T-helper 9 cell (primary cell): Measurements from ENCODE around the gene DUSP2.
"Not testable (repeated sequence)": the region's sequence is repeated elsewhere in the genome, so short reads cannot be mapped to it uniquely, and the experiment has no call there.

Source experiments
- DNase-seq: peaks from one replicate; pipeline ENCODE4 v3.0.0-alpha.2; 2020

DUSP2 gene

GRCh38 chr2:96161898-96162297, 16.7 kb upstream of the DUSP2 start:
- no peak for DNase-seq

DNA sequence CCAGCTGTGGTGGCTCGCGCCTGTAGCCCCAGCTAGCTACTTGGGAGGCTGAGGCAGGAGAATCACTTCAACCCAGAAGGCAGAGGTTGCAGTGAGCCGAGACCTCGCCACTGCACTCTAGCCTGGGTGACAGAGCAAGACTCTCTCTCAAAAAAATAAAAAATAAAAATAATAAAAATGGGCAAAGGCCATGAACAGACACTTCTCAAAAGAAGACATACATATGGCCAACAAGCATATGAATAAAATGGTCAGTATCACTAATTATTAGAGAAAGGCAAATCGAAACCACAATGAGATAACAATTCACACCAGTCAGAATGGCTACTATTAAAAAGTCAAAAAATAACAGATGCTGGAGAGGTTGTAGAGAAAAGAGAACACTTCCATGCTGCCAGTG, 15.1 kb upstream of the DUSP2 start:
- not testable (repeated sequence) for DNase-seq

GRCh38 chr2:96159084-96159830, 14.0 kb upstream of the DUSP2 start:
- DNase-seq: no peak

DNA sequence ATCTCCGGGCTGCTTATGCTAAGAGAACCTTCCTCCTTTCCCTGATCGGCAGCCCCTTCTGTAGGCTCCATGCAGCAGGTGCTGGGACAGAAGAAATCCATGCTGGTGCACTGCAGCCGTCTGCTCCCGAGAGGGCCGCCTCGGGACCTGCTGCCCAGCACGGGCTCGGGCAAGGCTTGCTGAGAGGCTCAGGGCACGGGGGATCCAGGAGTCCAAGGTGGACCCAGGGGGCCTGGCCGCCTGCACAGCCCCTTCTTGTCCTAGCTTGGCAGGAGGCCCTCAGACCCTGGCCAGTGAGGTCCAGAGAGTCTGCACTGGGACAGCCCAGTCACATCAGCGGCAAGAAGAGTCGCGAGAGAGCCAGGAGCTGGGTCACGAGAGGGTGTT, 13.3 kb upstream of the DUSP2 start:
- DNase-seq: no peak

GRCh38 chr2:96157649-96158553, 12.7 kb upstream of the DUSP2 start:
- DNase-seq: peak; percentile 49

DNA sequence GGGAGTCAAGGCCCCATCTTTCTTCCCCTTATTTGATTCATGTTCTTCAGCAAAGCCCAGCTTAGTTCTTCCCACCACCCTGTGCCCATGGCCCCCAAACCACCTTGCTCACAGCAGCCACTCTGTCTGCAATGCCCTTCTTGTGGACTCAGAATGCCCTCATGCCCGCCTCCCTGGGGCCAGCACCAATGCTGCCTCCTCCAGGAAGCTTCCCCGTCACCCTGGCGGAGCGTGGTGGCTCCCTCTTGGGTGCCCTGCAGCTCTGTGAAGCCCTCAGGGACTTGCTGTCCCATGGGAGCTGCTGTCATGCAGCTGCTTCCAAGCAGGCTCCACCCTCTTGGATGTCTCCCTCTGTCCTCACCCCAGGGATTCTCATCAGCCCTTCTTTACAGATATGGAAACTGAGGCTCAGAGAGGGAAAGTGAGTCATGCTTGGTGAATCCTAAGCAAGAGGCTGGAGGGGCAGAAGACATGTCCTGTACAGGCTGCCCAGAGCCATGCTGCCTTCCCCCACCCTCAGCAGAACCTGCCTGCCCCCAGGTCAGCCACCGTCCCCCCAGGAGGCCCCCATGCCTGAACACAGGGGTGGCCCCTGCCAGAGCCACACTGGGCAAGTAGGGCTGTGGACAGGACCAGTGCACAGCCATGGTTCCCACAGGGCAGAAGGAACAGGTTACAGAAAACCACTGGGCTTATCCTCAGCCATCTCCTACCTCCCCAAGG, 11.8 kb upstream of the DUSP2 start:
- DNase-seq: no peak

DNA sequence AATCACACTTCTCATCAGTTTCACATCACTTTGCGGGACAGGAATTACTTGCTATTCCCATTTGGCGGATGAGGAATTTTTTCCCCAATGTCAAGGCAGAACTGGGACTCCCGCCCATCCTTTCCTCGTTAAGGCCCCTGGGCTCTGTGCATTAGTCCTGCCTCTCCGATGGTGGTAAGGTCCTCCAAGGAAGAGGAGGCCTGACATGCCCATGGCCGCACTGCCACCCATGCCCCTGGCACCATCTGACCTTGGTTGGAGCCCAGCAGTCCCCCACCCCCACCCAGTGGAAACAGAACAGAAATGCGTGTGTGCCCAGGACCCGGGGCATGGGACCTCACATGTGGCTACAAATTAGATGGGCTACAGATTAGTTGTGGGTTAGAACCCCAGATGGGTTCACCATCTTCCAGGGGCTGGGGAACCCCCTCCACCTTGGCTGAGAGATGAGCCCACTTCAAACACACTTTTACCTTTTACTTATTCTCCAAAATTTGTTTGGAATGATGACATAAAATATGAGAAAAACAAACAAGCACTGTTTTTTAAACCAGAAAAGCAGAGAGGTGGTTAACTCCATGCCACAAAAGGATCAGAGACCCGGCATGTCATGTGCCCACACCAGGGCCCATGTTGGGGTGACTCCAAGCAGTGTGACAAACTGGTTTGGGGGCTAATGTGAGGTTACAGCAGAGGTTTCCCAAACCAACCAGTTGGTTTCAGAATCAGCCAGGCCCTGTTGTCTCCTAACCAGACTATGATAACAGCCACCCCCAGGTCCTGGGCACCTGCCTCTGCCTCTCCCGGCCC, 11.0 kb upstream of the DUSP2 start:
- no peak for DNase-seq

- DNase-seq: no peak
Observed at GRCh38 chr2:96154506-96155380, 9.5 kb upstream of the DUSP2 start.

DNA sequence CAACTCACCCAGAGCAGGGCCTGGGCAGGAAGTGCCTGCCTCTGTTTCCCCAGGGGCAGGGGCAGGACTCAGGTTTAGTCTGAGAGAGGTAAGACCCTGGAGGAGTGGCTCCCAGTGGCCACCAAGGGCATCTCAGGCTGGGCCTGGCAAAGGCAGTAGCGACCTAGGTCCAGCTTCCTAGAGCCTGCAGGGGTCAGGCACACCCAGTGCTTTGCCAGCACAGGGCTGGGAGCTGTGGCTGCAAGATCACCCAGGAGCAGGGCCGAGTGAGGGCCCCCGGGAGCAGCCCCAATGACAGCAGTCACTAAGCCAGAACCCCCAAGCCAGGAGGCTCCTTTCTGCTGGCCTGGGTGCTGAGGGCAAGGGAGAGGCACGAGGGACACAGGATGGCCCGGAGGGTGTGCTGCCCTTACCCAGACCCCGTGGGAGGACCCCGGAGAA, 8.8 kb upstream of the DUSP2 start:
- DNase-seq: no peak

DNA sequence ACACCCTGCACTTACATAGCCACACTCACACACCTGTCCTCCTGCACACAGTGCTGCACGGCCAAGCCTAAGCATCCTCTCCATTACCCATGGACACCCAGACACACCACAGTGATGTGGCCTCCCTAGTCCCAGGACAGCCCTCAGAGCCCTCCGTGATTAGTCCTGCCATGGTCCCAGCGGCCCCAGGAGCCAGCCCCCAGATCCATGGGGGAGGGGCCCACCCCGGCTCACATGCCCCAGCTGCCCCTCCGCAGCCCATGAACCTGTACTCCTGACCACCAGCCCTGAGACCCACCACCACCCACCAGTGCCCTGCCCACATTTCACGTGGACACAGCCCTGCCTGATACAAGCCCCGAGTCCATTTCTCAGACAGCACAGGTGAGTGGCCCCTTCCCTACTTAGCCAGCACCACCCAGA, 8.1 kb upstream of the DUSP2 start:
- DNase-seq: no peak

DNA sequence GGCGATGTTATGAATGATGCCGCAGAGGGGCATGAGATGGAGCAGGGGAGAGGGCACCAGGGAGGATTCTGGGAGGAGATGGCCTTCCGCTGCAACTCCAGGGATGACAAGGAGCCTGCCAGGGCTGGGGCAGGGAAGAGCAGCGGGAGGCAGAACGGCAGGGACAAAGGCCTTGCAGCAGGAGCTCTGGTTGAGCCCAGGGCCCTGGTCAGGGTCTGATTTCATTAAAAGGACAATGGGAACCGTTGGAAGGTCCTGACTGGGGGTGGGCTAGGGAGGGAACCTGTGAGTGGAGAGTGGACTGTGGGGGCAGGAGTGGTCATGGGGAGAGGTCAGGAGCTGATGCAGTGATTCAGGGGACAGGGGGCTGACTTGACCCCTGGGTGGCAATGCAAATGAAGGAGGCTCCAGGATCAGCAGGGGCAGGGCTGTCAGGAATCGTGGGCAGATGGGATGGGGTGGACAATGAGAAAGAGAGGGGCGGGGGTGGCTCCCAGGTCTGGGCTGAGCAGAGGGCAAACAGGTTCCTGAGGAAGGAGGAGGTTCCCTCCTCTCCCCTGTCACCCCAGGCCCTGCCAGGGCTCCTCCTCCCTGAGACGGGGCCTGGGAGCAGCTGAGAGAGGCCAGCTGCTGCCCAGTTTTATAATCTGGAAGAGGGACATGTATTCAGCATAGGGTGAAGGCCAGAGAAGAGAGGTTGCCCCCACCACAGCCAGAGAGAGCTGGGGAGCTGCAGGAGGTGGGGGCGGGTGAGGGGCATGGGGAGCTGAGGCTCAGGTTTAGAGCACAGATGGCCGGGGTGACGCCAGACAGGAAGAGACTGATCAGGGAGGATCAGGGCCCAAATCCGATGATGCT, 7.3 kb upstream of the DUSP2 start:
- no peak for DNase-seq

GRCh38 chr2:96151595-96152303, 6.5 kb upstream of the DUSP2 start:
- no peak for DNase-seq

DNA sequence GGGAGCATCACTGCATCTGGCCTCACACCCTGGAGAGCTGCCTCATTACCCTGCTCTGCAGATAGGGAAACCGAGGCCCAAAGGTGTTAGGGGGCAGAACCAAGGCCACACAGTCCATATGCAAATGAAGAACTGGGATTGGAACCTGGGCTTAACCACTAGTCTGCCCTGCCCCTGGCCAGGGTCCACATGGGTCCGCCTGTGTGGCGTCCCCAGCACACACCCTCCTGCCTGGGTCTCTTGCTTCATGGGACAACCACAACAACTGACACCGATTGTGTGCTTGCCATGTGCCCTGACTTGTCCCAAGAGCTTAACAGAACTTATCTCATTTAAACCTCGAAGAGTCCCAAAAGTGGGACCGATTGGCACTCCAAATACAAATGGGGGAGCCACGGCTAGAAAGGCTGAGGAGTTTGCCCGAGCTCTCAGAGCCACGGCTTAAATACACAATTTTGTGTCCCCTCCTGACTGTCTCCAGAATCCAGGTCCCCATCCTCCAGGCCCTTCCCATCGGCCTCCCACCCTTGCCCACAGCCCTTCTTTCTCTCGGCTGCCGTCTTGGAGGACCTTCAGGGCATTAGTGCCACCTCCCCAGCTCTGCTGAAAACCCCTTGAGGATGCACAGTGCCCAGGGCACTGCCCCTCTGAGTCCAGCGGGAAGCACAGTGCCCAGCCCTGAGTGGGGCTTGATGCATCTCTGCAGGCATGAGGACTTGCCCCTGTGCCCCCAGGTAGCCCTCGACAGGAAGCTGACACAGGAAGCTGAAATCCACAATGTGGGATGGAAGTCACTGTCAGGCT, 5.8 kb upstream of the DUSP2 start:
- DNase-seq: no peak

DNA sequence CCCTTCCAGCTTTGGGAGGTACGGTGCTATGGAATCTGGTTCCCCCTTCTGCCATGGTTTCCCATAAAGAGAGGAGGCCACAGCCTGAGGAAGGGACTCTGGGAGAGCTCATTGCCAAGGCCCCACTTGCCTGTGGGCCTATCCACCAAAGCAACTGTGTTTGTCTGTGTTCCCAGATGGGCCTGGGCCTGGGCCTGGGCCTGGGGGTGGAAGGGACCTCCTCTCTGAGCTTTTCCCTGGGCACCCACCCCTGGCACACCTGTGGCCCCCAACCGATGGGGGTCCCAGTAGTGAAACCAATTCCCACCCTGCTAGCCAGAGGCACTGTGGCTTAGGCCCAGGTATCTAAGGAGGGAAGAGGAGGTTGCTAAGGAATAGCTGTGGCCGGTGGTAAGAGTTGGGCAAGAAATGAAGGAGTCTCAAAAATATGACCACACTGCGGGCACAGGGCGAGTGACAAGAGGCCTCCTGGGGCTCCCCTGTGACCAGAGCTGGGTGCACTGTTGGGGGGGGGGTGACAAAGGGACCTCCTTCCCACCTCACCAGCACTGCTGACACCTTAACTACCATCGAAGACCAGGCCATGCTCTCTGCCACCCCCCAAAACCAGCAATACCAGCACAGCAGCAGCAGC, 4.9 kb upstream of the DUSP2 start:
- no peak for DNase-seq

GRCh38 chr2:96148410-96149217, 3.4 kb upstream of the DUSP2 start:
- peak; percentile 95 for DNase-seq

GRCh38 chr2:96147593-96148201, 2.5 kb upstream of the DUSP2 start:
- no peak for DNase-seq
